H1 (cell line): ENCODE measurements around the gene OR9I1. TPM values are rescaled to one million over a fixed set of nuclear protein-coding genes. Genes with fewer than 3 reads are reported as not detected.

Source experiments
- CTCF ChIA-PET: fragments of 300-600 bp; sonication (Branson Sonifier 250); formaldehyde crosslinking; loops from one replicate; lab custom pipeline; 2021; ENCODE audit not compliant: partially characterized antibody; lab: Charles Lee
- POLR2A ChIA-PET: fragments of 300-600 bp; sonication (Branson Sonifier 250); formaldehyde crosslinking; loops from one replicate; lab custom pipeline; 2021; ENCODE audit warnings: inconsistent platforms; ENCODE audit not compliant: partially characterized antibody; lab: Charles Lee
- DNase-seq, 2 experiments: peaks; one replicate each; pipeline versions ENCODE4 v3.0.0 to v3.0.0-alpha.2; 2010 to 2022; ENCODE audit warnings: low spot score in 2 of 2, low read depth in 1 of 2, mixed read lengths in 1 of 2
- FAIRE-seq: peaks from 2 replicates; lab custom pipeline; 2011; peaks lifted over from hg19 to GRCh38; lab: Jason Lieb, UNC
- H2AFZ ChIP-seq: 2 replicates; pipeline ENCODE4 v1.8.1; 2012; ENCODE audit warnings: low read length, inconsistent platforms
- H2AK5ac ChIP-seq: 2 replicates; pipeline ENCODE4 v1.6.1; 2013; ENCODE audit warnings: low read depth, low read length
- H2BK120ac ChIP-seq: replicated peaks from 2 replicates; pipeline ENCODE3; 2013; ENCODE audit warnings: low read depth, low read length, inconsistent platforms
- H2BK12ac ChIP-seq: 2 replicates; pipeline ENCODE4 v1.6.1; 2013; ENCODE audit warnings: low read depth, low read length
- H2BK15ac ChIP-seq: 2 replicates; pipeline ENCODE4 v1.6.1; 2013; ENCODE audit warnings: low read length
- H2BK20ac ChIP-seq: 2 replicates; pipeline ENCODE4 v1.6.1; 2013; ENCODE audit warnings: low read length
- H2BK5ac ChIP-seq: 2 replicates; pipeline ENCODE4 v1.6.1; 2013; ENCODE audit warnings: low read depth, low read length
- H3K14ac ChIP-seq: 2 replicates; pipeline ENCODE4 v1.6.1; 2013; ENCODE audit warnings: inconsistent platforms; ENCODE audit not compliant: insufficient read length
- H3K18ac ChIP-seq: 2 replicates; pipeline ENCODE4 v1.6.1; 2013; ENCODE audit warnings: low read length; ENCODE audit errors: extremely low read depth
- H3K23ac ChIP-seq: 2 replicates; pipeline ENCODE4 v1.6.1; 2013; ENCODE audit warnings: inconsistent platforms; ENCODE audit not compliant: insufficient read length
- H3K23me2 ChIP-seq: 2 replicates; pipeline ENCODE4 v1.6.1; 2013; ENCODE audit warnings: low read depth, low read length
- H3K27ac ChIP-seq: 2 replicates; pipeline ENCODE4 v1.6.1; 2011; ENCODE audit warnings: low read depth, low read length, inconsistent platforms
- H3K27me3 ChIP-seq, 4 experiments: replicated peaks in 1 of 4; 1 replicate in 1 of 4; 2 replicates in 3 of 4; pipeline versions ENCODE4 v1.6.1 to v1.8.1; 2011 to 2013; ENCODE audit warnings: low read length in 3 of 4, mild to moderate bottlenecking in 3 of 4, inconsistent platforms in 2 of 4, mixed read lengths in 2 of 4, moderate library complexity in 1 of 4; ENCODE audit not compliant: control insufficient read depth in 3 of 4, insufficient read depth in 3 of 4; ENCODE audit errors: extremely low read depth in 1 of 4
- H3K36me3 ChIP-seq, 4 experiments: 2 replicates each; pipeline versions ENCODE4 v1.6.1 to v1.8.1; 2011 to 2013; ENCODE audit warnings: mild to moderate bottlenecking in 4 of 4, low read length in 3 of 4, moderate library complexity in 2 of 4, control low read depth in 1 of 4, inconsistent platforms in 1 of 4; ENCODE audit not compliant: insufficient read depth in 4 of 4, control insufficient read depth in 2 of 4
- H3K4ac ChIP-seq: replicated peaks from 2 replicates; pipeline ENCODE3; 2013; ENCODE audit warnings: low read length, low read depth, mixed read lengths, inconsistent platforms; ENCODE audit not compliant: insufficient read length
- H3K4me1 ChIP-seq, 4 experiments: replicated peaks in 1 of 4; 1 replicate in 1 of 4; 2 replicates in 3 of 4; pipeline versions ENCODE4 v1.6.1 to v1.8.1; 2011 to 2013; ENCODE audit warnings: low read length in 3 of 4, inconsistent platforms in 2 of 4, mixed read lengths in 1 of 4; ENCODE audit not compliant: insufficient read depth in 4 of 4, control insufficient read depth in 3 of 4
- H3K4me2 ChIP-seq, 2 experiments: 2 replicates each; pipeline versions ENCODE4 v1.6.1 to v1.8.1; 2011 to 2013; ENCODE audit warnings: low read depth in 2 of 2, low read length in 2 of 2, control low read depth in 1 of 2, inconsistent platforms in 1 of 2, mild to moderate bottlenecking in 1 of 2; ENCODE audit not compliant: insufficient read depth in 1 of 2
- H3K4me3 ChIP-seq, 4 experiments: fragments of 200-600, 300-600 bp in 1 of 4; sonication (generic), shearing (Covaris generic), sonication (Bioruptor Twin) in 1 of 4; 2 replicates each; pipeline versions ENCODE4 v1.5.1 to v1.8.1; 2011 to 2016; ENCODE audit warnings: low read length in 4 of 4, low read depth in 3 of 4, control low read depth in 2 of 4, inconsistent platforms in 2 of 4, mild to moderate bottlenecking in 2 of 4, mixed read lengths in 1 of 4, moderate library complexity in 1 of 4; ENCODE audit not compliant: insufficient read depth in 2 of 4; ENCODE audit errors: extremely low read depth in 1 of 4
- H3K56ac ChIP-seq: replicated peaks from 2 replicates; pipeline ENCODE3; 2013; ENCODE audit warnings: low read depth, mild to moderate bottlenecking, mixed read lengths, low read length, inconsistent platforms; ENCODE audit not compliant: insufficient read length
- H3K79me1 ChIP-seq: 2 replicates; pipeline ENCODE4 v1.6.1; 2013; ENCODE audit warnings: low read depth, low read length, control low read depth
- H3K79me2 ChIP-seq, 2 experiments: 2 replicates each; pipeline versions ENCODE4 v1.6.1 to v1.8.1; 2012 to 2013; ENCODE audit warnings: low read length in 2 of 2, mild to moderate bottlenecking in 2 of 2, inconsistent platforms in 1 of 2; ENCODE audit not compliant: insufficient read depth in 2 of 2, control insufficient read depth in 1 of 2
- H3K9ac ChIP-seq, 4 experiments: replicated peaks in 1 of 4; 1 replicate in 1 of 4; 2 replicates in 3 of 4; pipeline versions ENCODE4 v1.6.1 to v1.8.1; 2011 to 2013; ENCODE audit warnings: low read depth in 3 of 4, low read length in 3 of 4, control low read depth in 2 of 4, mild to moderate bottlenecking in 2 of 4, moderate library complexity in 2 of 4, inconsistent platforms in 1 of 4; ENCODE audit errors: extremely low read depth in 1 of 4
- H3K9me3 ChIP-seq, 2 experiments: 2 replicates each; pipeline versions ENCODE4 v1.6.1 to v1.8.1; 2012 to 2013; ENCODE audit warnings: mild to moderate bottlenecking in 2 of 2, moderate library complexity in 2 of 2, control low read depth in 1 of 2, inconsistent platforms in 1 of 2, low read depth in 1 of 2, low read length in 1 of 2, mixed read lengths in 1 of 2; ENCODE audit not compliant: insufficient read depth in 2 of 2
- H4K20me1 ChIP-seq, 2 experiments: replicated peaks in 1 of 2; 2 replicates each; pipeline versions ENCODE3 to v1.8.1; 2011 to 2013; ENCODE audit warnings: inconsistent platforms in 2 of 2, low read length in 2 of 2, mild to moderate bottlenecking in 1 of 2; ENCODE audit not compliant: insufficient read depth in 2 of 2, control insufficient read depth in 1 of 2
- H4K5ac ChIP-seq: 2 replicates; pipeline ENCODE4 v1.6.1; 2013; ENCODE audit warnings: low read length, low read depth, mixed read lengths, inconsistent platforms; ENCODE audit not compliant: insufficient read length
- H4K8ac ChIP-seq: 2 replicates; pipeline ENCODE4 v1.8.0; 2013; ENCODE audit warnings: mild to moderate bottlenecking, moderate library complexity, low read length, inconsistent platforms; ENCODE audit not compliant: insufficient read depth; ENCODE audit errors: extremely low read depth
- H4K91ac ChIP-seq: replicated peaks from 2 replicates; pipeline ENCODE3; 2013; ENCODE audit warnings: low read length, mixed read lengths, inconsistent platforms; ENCODE audit not compliant: insufficient read length
- BACH1 ChIP-seq: IDR thresholded peaks from 2 replicates; pipeline ENCODE4 v1.6.1; 2012; ENCODE audit warnings: low read length, improper control_type of control experiment
- BCL11A ChIP-seq, 2 experiments: IDR thresholded peaks; one replicate each; pipeline ENCODE4 v1.6.1; 2011; ENCODE audit warnings: low read depth in 2 of 2, low read length in 2 of 2, mild to moderate bottlenecking in 2 of 2
- BRCA1 ChIP-seq: IDR thresholded peaks from 2 replicates; pipeline ENCODE4 v1.6.1; 2012; ENCODE audit warnings: low read depth, low read length, improper control_type of control experiment
- CHD2 ChIP-seq: IDR thresholded peaks from 2 replicates; pipeline ENCODE4 v1.6.1; 2012; ENCODE audit warnings: low read length, improper control_type of control experiment
- NANOG ChIP-seq: IDR thresholded peaks from 2 replicates; pipeline ENCODE4 v1.6.1; 2011; ENCODE audit warnings: low read length, low read depth, mild to moderate bottlenecking, inconsistent platforms; ENCODE audit not compliant: insufficient read depth, poor library complexity, severe bottlenecking
- NRF1 ChIP-seq: IDR thresholded peaks from 2 replicates; pipeline ENCODE4 v1.6.1; 2011; ENCODE audit warnings: mild to moderate bottlenecking, low read depth, low read length, improper control_type of control experiment
- PHF8 ChIP-seq: fragments of 200-600 bp; sonication (generic); conservative IDR thresholded peaks from 2 replicates; pipeline ENCODE4 v1.7.1; 2012; ENCODE audit warnings: low read depth, mild to moderate bottlenecking, inconsistent platforms, low read length, moderate library complexity
- POU5F1 ChIP-seq: IDR thresholded peaks from 2 replicates; pipeline ENCODE4 v1.6.1; 2011; ENCODE audit warnings: low read depth, mild to moderate bottlenecking, low read length, moderate library complexity
- RBBP5 ChIP-seq: IDR thresholded peaks from 2 replicates; pipeline ENCODE4 v1.7.1; 2012; ENCODE audit warnings: low read depth, mild to moderate bottlenecking, inconsistent platforms, low read length, moderate library complexity, borderline replicate concordance
- RFX5 ChIP-seq: IDR thresholded peaks from 2 replicates; pipeline ENCODE4 v1.6.1; 2011; ENCODE audit warnings: low read depth, low read length, improper control_type of control experiment, borderline replicate concordance
- SAP30 ChIP-seq: fragments of 300-600 bp; sonication (generic); IDR thresholded peaks from 2 replicates; pipeline ENCODE4 v1.7.1; 2012; ENCODE audit warnings: low read length, moderate library complexity, mild to moderate bottlenecking, inconsistent platforms; ENCODE audit not compliant: insufficient read depth, insufficient replicate concordance
- SIX5 ChIP-seq: IDR thresholded peaks from 2 replicates; pipeline ENCODE4 v1.6.1; 2011; ENCODE audit warnings: mild to moderate bottlenecking, low read depth, low read length
- SUZ12 ChIP-seq: fragments of 200-600 bp; sonication (generic); IDR thresholded peaks from 2 replicates; pipeline ENCODE4 v1.6.1; 2012; ENCODE audit warnings: mild to moderate bottlenecking, inconsistent platforms, low read length, moderate library complexity, mixed read lengths
- TBP ChIP-seq: IDR thresholded peaks from 2 replicates; pipeline ENCODE4 v1.6.1; 2011; ENCODE audit warnings: low read depth, low read length, improper control_type of control experiment
- WGBS, 2 experiments: shearing (Covaris generic) in 1 of 2; methylation state at CpG; one replicate each; pipeline versions ENCODE4 v1.1.6 to v1.1.7; 2013 to 2015; ENCODE audit warnings: low lambda C conversion rate in 2 of 2, mixed read lengths in 2 of 2, inconsistent platforms in 1 of 2, low coverage in 1 of 2, missing lambda C conversion rate in 1 of 2; ENCODE audit not compliant: insufficient replicate concordance in 2 of 2, insufficient coverage in 1 of 2, insufficient read length in 1 of 2; ENCODE audit errors: extremely low coverage in 1 of 2, missing lambda C conversion rate in 1 of 2; 5-methylcytosine and 5-hydroxymethylcytosine counted together
- polyA plus RNA-seq, 7 experiments: library from polyadenylated mRNA; depleted of rRNA in 3 of 7; stranded (reverse) in 5 of 7; unstranded in 2 of 7; fragments of >200 nt in 5 of 7; fragments of 200-250 nt in 2 of 7; gene quantifications; 1 replicate in 5 of 7; 2 replicates in 1 of 7; 4 replicates in 1 of 7; pipeline versions ENCODE4 v1.2.1 to v1.2.3, GENCODE V29; 2011 to 2013; ENCODE audit warnings: missing spikeins in 2 of 7, mixed read lengths in 2 of 7
- total RNA-seq: library from RNA; stranded (reverse); fragmentation: NEBNext Ultra II Directional; extraction: Animal tissue kit (Norgen Biotek cat#: 25700); gene quantifications from 2 replicates; pipeline ENCODE4 v1.2.1, GENCODE V29; 2021
- TF ChIP-seq, protein P1 (sequence below): IDR thresholded peaks from 2 replicates; pipeline ENCODE4 v1.6.1; 2012; ENCODE audit warnings: inconsistent platforms

OR9I1 gene
- total and polyA plus RNA-seq, 2 of the 8 experiments (the other 6 are each of a cell fraction or from before 2014, with no cell fraction given), result not detected

DNA sequence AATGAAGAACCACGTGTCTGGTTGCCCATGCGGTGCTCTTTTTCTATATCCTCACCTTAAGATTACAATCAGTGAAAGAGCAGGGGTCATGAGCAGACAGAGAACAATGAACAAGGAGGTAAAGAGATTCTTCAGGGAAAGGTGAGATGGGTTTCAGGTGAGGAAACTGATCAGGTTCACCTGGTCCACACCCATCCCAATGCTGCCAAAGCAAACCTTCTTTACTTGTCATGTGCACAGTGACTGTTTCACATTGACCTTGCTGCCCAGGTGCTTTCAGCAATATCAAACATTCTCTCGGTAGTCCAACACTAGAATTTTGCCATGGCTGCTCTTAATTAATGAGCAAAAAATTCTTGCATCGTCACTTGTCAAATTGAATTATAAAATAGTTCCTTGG is 39.1 kb upstream of the OR9I1 start:
- Histone ChIP-seq H2BK15ac (no peak overlapping the region), H3K4me3 (no peak overlapping the region), H2BK12ac (no peak overlapping the region), H3K9ac (no peak overlapping the region), H3K9me3 (peaks cover 0 to 7% of the 10 kb centered on the region in 2 experiments; a peak in 1 of 4 replicates), H3K27me3 (no peaks in the 10 kb centered on the region), H4K91ac (no peak overlapping the region), H4K5ac (no peak overlapping the region), H3K79me2 (no peaks in the 10 kb centered on the region), H3K36me3 (no peaks in the 10 kb centered on the region), H2AFZ (no peak overlapping the region), H4K20me1 (no peaks in the 10 kb centered on the region), H3K56ac (no peak overlapping the region), H3K79me1 (no peaks in the 10 kb centered on the region), H3K23me2 (no peaks in the 10 kb centered on the region), H3K18ac (no peak overlapping the region), H4K8ac (no peak overlapping the region), H2AK5ac (no peak overlapping the region), H3K23ac (no peak overlapping the region), H3K27ac (no peak overlapping the region), H3K14ac (no peak overlapping the region), H3K4me2 (no peak overlapping the region), H2BK120ac (no peak overlapping the region), H3K4ac (no peak overlapping the region), H3K4me1 (no peaks in the 10 kb centered on the region), H2BK5ac (no peak overlapping the region), H2BK20ac (no peak overlapping the region)
- no peak for DNase-seq
- WGBS, 2 experiments, result 77% methylated on average over 4 of the region's 4 CpGs; no CpG with 5 or more reads in 1 of the 2 experiments
- CTCF ChIA-PET, result no interaction called here
- FAIRE-seq, result no peak
- POLR2A ChIA-PET, result no interaction called here
- no peak for TF ChIP-seq BCL11A (IDR thresholded peaks at IDR 0.05; ENCODE audit: low read depth in 2 of 2, low read length in 2 of 2)
- no peak for TF ChIP-seq BRCA1
- no peak for TF ChIP-seq RBBP5
- no peak for TF ChIP-seq POU5F1
- TF ChIP-seq NRF1, result no peak
- TF ChIP-seq PHF8, result no peak
- TF ChIP-seq RFX5, result no peak
- no peak for TF ChIP-seq NANOG
- TF ChIP-seq SUZ12, result no peak
- TF ChIP-seq SIX5, result no peak
- no peak for TF ChIP-seq SAP30
- no peak for TF ChIP-seq BACH1
- TF ChIP-seq TBP, result no peak
- no peak for TF ChIP-seq CHD2
- TF ChIP-seq, protein P1, sequence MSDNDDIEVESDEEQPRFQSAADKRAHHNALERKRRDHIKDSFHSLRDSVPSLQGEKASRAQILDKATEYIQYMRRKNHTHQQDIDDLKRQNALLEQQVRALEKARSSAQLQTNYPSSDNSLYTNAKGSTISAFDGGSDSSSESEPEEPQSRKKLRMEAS, result no peak
